Measurements from ENCODE around the gene CYBB. TPM values are rescaled to one million over a fixed set of nuclear protein-coding genes. Genes with fewer than 3 reads are reported as not detected.

The CYBB gene
- total RNA-seq, 1 donor from 2014 or later = 16.4 TPM

DNA sequence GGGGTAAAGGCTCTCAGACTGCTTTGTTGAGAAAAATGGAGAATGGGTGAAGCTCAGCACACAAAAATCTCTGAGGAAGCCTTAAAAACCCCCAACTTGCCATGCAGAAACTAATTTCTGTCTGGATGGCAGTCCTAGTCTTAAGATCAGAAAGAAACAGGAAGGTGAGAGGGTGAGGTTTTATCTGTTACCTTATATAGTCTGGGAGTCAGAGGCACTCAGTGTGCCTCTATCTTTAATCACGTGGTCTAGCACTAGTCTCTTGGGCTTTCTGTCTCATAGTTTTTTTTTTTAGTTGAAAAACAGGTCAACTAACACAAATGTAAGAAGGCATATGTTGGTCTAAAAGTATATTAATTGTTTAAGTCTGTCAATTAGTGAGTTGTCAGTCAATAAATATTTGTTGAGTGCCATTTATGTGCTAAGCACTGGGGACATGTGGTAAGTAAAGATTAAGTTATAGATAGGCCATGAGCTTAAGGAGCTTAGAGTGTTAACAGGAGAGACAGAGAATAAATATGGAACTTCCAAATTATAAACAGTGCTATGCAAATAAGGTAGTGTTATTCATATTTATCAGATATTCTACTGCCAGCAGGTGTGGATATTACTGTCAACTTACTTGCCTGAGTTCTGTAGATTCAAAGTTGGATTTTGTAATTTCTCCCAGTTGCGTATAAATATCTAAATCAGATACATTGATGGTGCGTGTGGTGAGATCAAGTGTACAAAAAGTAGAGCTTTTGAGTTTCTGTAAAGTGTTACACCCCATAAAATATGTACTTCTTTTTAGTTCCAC lies 7.0 kb downstream of the CYBB start:
- DNase-seq = no peak

DNA sequence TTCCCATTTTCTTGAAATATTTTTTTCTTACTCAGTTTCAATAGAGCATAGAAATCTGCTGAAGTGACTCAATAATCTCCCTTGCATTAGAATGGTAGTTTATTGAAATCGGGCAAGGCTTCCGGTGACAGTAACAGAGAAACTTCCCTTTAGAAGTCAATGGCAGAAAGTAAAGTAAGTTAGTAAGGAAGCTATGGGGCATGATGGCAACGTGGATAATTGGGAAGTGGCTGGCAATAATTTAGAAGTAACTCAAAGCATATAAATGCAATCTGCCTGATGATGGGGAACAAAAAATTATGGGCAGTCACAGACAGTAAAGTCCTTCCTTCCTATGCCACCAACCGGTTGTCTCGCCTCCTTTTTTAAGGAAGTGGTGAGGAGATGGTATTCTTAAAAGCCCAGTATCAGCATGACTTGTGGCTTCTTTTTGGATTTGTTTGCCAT lies 7.6 kb downstream of the CYBB start:
- DNase-seq = no peak

DNA sequence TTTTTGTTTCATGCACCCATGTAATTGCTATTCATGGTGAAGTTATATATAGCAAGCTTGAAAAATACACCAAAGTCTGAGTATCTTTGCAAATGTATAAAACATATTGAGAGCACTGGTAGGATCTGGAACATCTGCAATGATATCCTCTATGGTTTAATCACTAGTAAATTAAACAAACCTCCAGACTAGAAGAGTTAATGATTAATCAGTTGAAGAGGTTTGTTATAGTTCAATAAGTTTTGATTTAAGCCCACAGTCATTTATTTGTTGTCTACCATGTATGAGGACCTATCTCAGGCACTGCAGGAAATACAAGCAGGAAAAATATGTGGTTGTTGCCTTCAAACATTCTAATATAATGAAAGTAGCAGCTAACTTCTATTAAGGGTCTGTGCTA lies 16.5 kb downstream of the CYBB start:
- DNase-seq = no peak

DNA sequence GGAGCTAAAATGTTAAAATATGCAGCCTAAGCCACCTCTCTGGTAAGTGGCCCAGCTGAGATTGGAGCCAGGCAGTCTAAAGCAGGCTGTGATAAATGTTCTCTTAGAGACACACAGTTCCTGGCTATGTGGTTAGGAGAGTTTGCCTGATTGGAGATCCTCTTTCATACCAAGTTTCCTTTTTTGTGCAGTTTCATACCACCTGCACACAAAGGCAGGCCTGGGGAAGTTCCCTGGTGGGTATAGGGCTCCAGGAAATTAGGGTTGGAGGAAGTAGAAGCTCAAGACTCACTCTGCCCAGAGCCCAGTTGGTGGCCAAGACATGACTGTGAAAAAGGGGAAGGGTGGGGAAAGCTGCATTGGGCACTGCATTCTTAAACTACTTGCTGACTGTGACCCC lies 16.9 kb downstream of the CYBB start:
- DNase-seq = no peak

- no peak for DNase-seq
Measured at GRCh38 chrX:37799936-37800335, 20.1 kb downstream of the CYBB start.

- DNase-seq = no peak
Measured at GRCh38 chrX:37800717-37801116, 20.9 kb downstream of the CYBB start.

GRCh38 chrX:37802028-37802427 lies 22.2 kb downstream of the CYBB start:
- DNase-seq = no peak

DNA sequence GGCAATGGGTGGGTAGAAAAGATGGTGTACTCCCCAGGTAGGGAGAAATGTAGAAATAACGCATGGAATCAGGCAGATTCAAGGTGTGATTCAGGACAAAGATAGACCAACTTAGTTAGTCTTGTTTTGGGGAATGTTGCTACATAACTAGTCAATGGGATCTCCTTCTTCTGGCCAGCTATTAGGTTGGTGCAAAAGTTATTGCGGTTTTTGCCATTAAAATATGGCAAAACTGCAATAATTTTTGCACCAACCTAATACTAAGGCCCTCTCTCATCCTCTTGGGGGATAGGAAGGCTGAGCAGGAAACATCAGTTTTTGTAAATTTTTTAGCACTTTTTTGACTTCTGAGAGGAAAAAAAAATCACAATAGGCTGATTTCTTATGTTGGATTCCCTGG lies 23.2 kb downstream of the CYBB start:
- DNase-seq = no peak

DNA sequence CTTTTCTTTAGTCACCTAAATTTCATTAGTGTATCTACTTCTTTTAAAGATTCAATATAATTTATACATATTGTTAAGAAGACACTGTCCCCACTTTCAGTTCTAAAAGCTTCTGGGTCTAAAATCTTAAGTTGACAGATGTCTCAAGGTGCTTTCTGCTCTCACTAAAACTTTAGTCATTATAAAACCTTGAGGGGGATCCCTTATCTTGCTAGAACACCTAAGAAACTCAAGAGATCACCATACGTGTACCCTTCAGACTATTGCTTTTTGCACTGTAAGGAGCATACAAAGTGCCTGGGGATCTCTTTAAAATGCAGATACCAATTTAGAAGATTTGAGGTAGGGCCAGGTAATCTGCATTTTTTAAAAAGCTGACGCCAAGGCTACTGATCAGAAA lies 30.1 kb downstream of the CYBB start:
- DNase-seq = no peak

- DNase-seq = no peak
Measured at GRCh38 chrX:37812110-37812509, 32.3 kb downstream of the CYBB start.

GRCh38 chrX:37813570-37813969 lies 33.7 kb downstream of the CYBB start:
- no peak for DNase-seq

- DNase-seq = no peak
Measured at GRCh38 chrX:37815366-37815765, 35.5 kb downstream of the CYBB start.

DNA sequence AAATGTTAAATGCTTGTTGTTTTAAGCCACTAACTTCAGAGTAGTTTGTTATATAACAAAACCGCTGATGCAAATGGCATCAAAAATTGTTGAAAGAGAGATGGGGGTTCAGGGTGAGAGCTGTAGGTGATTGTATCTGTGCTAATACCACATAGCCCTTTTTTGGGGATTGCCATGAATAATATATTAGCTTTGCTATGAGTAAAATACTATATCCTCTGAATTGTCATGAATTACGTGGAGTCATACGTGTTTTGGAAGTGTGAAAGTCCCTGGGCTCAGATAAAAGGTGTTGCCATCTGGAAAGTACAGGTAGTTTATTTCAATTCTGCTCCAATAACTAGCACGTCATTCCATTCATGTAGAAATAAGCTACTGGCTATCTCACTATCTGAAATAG lies 36.9 kb downstream of the CYBB start:
- DNase-seq = no peak

- DNase-seq = no peak
Measured at GRCh38 chrX:37817176-37817575, 37.3 kb downstream of the CYBB start.

DNA sequence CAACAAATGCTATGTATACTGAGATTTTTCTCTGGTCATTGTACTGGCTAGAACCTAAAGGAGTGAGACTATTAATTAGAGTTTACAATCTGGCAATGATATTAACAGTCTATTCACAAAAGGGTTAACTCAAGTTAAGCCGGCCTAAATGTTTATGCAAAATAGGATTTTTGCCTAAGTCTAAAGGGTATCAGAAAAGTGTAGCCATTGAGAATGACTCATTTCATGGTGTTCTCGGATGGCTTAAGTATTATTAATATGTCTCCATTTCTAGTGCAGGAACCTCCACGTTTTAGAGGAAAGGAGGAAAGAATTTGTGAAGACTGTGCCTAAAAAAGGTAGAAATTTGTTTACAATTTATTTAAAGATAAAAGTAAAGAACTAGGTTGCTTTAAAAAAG lies 37.7 kb downstream of the CYBB start:
- DNase-seq = no peak

DNA sequence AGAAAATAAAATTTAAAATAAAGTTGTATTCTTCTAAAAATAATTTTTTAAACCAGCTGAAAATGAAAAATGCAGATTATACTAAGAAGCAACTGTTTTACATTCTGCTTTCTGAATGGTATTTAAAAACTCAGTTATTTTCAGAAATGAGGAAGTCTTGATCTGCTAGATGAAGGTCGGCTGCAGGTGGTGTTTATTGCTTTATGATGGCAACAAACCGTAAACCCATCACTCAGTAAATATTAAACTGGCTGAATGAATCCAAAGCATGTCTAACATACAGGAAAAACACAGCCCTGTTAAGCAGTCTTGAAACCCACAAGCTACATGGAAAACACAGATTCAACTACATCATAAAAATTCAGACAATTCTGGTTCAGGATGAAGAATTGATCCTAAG lies 38.2 kb downstream of the CYBB start:
- no peak for DNase-seq

- DNase-seq = no peak
Measured at GRCh38 chrX:37820646-37821045, 40.8 kb downstream of the CYBB start.

DNA sequence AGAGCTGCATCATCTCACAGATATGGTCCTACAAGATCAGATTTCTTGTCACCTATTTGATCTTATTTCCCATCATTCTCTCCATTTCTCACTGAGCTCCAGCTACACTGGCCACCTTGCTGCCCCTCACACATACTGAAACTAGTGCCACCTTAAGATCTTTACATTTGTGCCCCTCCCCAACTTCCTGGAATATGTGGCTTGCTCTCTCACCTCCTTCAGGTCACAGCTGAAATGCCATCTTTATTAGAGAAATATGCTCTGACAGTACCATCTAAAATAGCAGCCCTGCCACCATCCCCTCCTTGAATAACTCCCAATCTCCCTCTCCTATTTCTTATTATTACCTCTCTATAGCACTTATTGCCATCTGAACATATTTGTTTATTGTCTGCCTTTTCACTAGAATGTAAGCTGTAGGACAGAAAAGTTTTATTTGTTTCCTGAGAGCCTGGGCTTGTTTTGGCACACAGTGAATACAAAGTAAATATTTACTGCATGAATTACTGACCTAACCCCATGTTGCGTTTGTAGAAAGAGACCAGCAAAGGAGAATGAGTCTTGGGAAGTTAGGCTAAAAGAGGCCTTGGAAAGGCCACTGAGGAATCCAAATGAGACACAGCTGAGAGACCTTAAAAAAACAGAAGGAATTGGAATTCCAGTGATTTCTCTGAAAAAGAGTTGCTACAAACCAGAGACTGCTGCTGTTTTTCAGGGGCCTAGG lies 44.8 kb downstream of the CYBB start:
- no peak for DNase-seq

DNA sequence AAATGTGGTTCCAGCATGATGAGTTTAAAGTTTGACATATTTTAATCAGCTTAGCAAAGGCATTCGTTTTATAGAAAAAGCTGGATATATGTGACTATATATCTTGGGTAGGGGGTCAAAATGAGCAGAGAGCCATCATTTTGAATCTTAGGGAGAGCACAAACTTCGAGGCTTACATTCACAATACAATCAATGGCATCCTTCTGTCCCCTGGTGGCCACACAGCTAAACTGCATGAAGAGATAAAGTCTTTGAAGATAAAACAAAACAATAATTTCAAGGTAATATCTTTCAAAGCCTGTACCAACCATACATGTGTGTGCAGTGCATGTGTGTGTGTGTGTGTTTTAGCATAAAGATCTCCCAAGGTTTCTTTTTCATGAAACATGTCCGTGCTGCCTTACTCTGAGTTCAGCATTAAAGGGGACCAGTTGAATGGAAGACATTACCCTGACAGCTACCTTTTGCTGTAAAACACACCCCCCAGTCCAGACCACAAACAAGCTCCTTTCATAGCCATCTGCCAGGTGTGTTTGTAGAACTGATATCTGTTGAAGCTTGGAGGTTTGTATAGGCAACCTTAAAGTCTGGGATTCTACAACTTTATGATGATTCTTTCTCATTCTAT lies 45.5 kb downstream of the CYBB start:
- no peak for DNase-seq

GRCh38 chrX:37829721-37830120 lies 49.9 kb downstream of the CYBB start:
- no peak for DNase-seq

- DNase-seq = no peak
Measured at GRCh38 chrX:37830371-37830770, 50.5 kb downstream of the CYBB start.

DNA sequence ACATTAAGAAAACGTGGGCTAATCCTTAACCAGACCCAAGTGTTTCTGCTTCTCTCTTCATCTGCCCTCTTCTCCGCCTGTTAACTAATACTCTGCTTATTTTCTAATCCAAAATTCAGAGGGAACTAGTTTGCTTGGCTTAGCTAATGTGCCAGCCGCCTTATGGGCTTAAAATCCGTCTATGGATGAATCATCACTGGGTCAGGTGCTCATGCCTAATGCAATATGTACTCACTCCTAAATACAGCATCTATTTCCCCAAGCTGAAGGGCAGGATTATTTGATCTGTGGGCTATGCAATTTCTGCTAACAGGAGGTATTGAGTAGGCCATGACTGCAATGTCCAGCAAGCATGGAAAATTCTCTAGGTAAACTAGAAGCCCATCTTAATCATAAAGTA lies 55.1 kb downstream of the CYBB start:
- DNase-seq = no peak

- DNase-seq = no peak
Measured at GRCh38 chrX:37840931-37841330, 61.1 kb downstream of the CYBB start.

DNA sequence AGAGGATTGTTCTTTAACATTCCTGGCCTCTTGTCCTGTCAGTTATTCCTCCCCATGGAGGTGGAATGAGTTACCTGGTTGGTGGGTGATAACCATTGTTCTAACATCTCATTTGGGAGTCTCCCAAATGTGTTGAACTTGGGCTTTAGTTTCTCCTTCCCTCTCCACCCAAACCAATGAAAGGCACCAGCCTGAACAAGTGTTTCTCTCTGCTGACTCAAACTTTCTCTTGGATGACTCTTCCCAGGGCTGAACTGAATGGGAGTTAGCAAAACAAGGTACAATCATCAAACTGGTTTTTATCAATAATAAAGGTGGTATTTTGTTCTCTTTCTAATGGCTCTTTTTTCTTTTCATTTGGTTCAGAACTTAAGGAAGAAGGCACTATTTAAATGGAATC lies 64.8 kb downstream of the CYBB start:
- no peak for DNase-seq

All from occipital lobe (tissue), 2 donors.